MM.1S (cell line): ENCODE results near the gene HDDC3.

Source experiments
- DNase-seq: peaks from one replicate; pipeline ENCODE4 v3.0.0-alpha.2; 2015
- H2AFZ ChIP-seq: fragments of 300-600 bp; sonication (generic); 2 replicates; pipeline ENCODE4 v1.6.0; 2016; ENCODE audit warnings: antibody characterized with exemption, low read length
- H3F3A ChIP-seq: fragments of 300-600 bp; sonication (generic); 2 replicates; pipeline ENCODE4 v1.6.1; 2016; ENCODE audit warnings: mild to moderate bottlenecking, antibody characterized with exemption, low read length, moderate library complexity, mixed read lengths; ENCODE audit not compliant: insufficient read depth
- H3K27ac ChIP-seq: fragments of 300-600 bp; sonication (generic); 2 replicates; pipeline ENCODE4 v1.5.1; 2016; ENCODE audit warnings: mild to moderate bottlenecking, low read length
- H3K27me3 ChIP-seq: fragments of 300-600 bp; sonication (generic); replicated peaks from 2 replicates; pipeline ENCODE4 v1.6.0; 2016; ENCODE audit warnings: low read length; ENCODE audit not compliant: insufficient read depth
- H3K36me3 ChIP-seq: fragments of 300-600 bp; sonication (generic); replicated peaks from 2 replicates; pipeline ENCODE4 v1.6.1; 2016; ENCODE audit warnings: mild to moderate bottlenecking, low read length, mixed read lengths; ENCODE audit not compliant: insufficient read depth
- H3K4me1 ChIP-seq: fragments of 300-600 bp; sonication (generic); 2 replicates; pipeline ENCODE4 v1.6.1; 2016; ENCODE audit warnings: low read length, mixed read lengths
- H3K4me2 ChIP-seq: fragments of 300-600 bp; sonication (generic); 2 replicates; pipeline ENCODE4 v1.6.0; 2016; ENCODE audit warnings: low read depth, low read length
- H3K4me3 ChIP-seq: fragments of 300-600 bp; sonication (generic); 2 replicates; pipeline ENCODE4 v1.5.1; 2016; ENCODE audit warnings: low read length, mixed read lengths
- H3K79me2 ChIP-seq: fragments of 300-600 bp; sonication (generic); 2 replicates; pipeline ENCODE4 v1.6.1; 2016; ENCODE audit warnings: mixed run types, low read length, mixed read lengths
- H3K9ac ChIP-seq: fragments of 300-600 bp; sonication (generic); 2 replicates; pipeline ENCODE4 v1.6.1; 2016; ENCODE audit warnings: low read length, mixed read lengths
- H3K9me2 ChIP-seq: fragments of 300-600 bp; sonication (generic); replicated peaks from 2 replicates; pipeline ENCODE4 v1.6.1; 2016; ENCODE audit warnings: mild to moderate bottlenecking, low read length, mixed read lengths; ENCODE audit not compliant: insufficient read depth
- H3K9me3 ChIP-seq: fragments of 300-600 bp; sonication (generic); replicated peaks from 2 replicates; pipeline ENCODE4 v1.6.1; 2016; ENCODE audit warnings: mild to moderate bottlenecking, low read length, mixed read lengths; ENCODE audit not compliant: insufficient read depth
- H4K20me1 ChIP-seq: fragments of 300-600 bp; sonication (generic); 2 replicates; pipeline ENCODE4 v1.6.1; 2016; ENCODE audit warnings: mild to moderate bottlenecking, low read length, moderate library complexity, mixed read lengths; ENCODE audit not compliant: insufficient read depth
- CTCF ChIP-seq: fragments of 300-600 bp; sonication (generic); IDR thresholded peaks from 2 replicates; pipeline ENCODE4 v1.5.1; 2016; ENCODE audit warnings: antibody characterized with exemption, low read length, mixed read lengths
- EZH2 ChIP-seq: fragments of 300-600 bp; sonication (generic); optimal IDR thresholded peaks from 2 replicates; pipeline ENCODE3; 2017; ENCODE audit warnings: low read depth, mild to moderate bottlenecking, antibody characterized with exemption, low read length, mixed read lengths
- EZH2phosphoT487 ChIP-seq: fragments of 300-600 bp; sonication (generic); IDR thresholded peaks from 2 replicates; pipeline ENCODE4 v1.6.1; 2018; ENCODE audit warnings: antibody characterized with exemption, low read length

HDDC3 gene

GRCh38 chr15:90915808-90916440, 16.4 kb downstream of the HDDC3 start:
- DNase-seq, result no peak
- no peak overlapping the region for H3K9ac ChIP-seq

GRCh38 chr15:90915216-90915807, 17.0 kb downstream of the HDDC3 start:
- H3K36me3 ChIP-seq, result peaks cover 3% of the 10 kb centered on the region; the same call in 1 of the 2 replicates
- no peaks in the 10 kb centered on the region for H3K27me3 ChIP-seq
- H3K4me3 ChIP-seq, result no peak overlapping the region
- H3K4me2 ChIP-seq, result no peak overlapping the region
- no peaks in the 10 kb centered on the region for H3K4me1 ChIP-seq
- no peak overlapping the region for H3K27ac ChIP-seq
- DNase-seq, result no peak
- no peaks in the 10 kb centered on the region for H3F3A ChIP-seq
- H3K79me2 ChIP-seq, result no peaks in the 10 kb centered on the region
- H3K9me3 ChIP-seq, result no peaks in the 10 kb centered on the region
- H2AFZ ChIP-seq, result no peak overlapping the region
- TF ChIP-seq EZH2 (no peak), CTCF (no peak), EZH2phosphoT487 (no peak)
- H3K9ac ChIP-seq, result no peak overlapping the region
- H4K20me1 ChIP-seq, result no peaks in the 10 kb centered on the region
- H3K9me2 ChIP-seq, result no peaks in the 10 kb centered on the region

More at GRCh38 chr15:90915808-90916440, 16.4 kb downstream of the HDDC3 start:
- no peaks in the 10 kb centered on the region for H3K4me1 ChIP-seq
- no peak overlapping the region for H2AFZ ChIP-seq
- no peak for TF ChIP-seq EZH2
- no peak for TF ChIP-seq EZH2phosphoT487
- TF ChIP-seq CTCF, result no peak
- H3K79me2 ChIP-seq, result no peaks in the 10 kb centered on the region
- H3K9me3 ChIP-seq, result no peaks in the 10 kb centered on the region
- no peaks in the 10 kb centered on the region for H3F3A ChIP-seq
- peaks cover 3% of the 10 kb centered on the region; the same call in 1 of the 2 replicates for H3K36me3 ChIP-seq
- H3K9me2 ChIP-seq, result no peaks in the 10 kb centered on the region
- no peak overlapping the region for H3K4me3 ChIP-seq
- no peak overlapping the region for H3K4me2 ChIP-seq
- H3K27me3 ChIP-seq, result no peaks in the 10 kb centered on the region
- no peaks in the 10 kb centered on the region for H4K20me1 ChIP-seq
- H3K27ac ChIP-seq, result no peak overlapping the region

- no peaks in the 10 kb centered on the region for H3K27me3 ChIP-seq
- H2AFZ ChIP-seq, result no peak overlapping the region
- TF ChIP-seq EZH2 (no peak), EZH2phosphoT487 (no peak), CTCF (no peak)
- no peak overlapping the region for H3K4me3 ChIP-seq
- no peak overlapping the region for H3K9ac ChIP-seq
- no peaks in the 10 kb centered on the region for H3F3A ChIP-seq
- H3K9me2 ChIP-seq, result no peaks in the 10 kb centered on the region
- no peak overlapping the region for H3K27ac ChIP-seq
- no peaks in the 10 kb centered on the region for H3K4me1 ChIP-seq
- DNase-seq, result no peak
- no peaks in the 10 kb centered on the region for H3K9me3 ChIP-seq
- H3K36me3 ChIP-seq, result peaks cover 3% of the 10 kb centered on the region; the same call in 1 of the 2 replicates
- H4K20me1 ChIP-seq, result no peaks in the 10 kb centered on the region
- H3K79me2 ChIP-seq, result no peaks in the 10 kb centered on the region
- no peak overlapping the region for H3K4me2 ChIP-seq
These were observed 17.9 kb downstream of the HDDC3 start for GRCh38 chr15:90914305-90915080.
